NB4 (cell line): ENCODE measurements around the gene OR52E4.

ENCODE experiments used
- CTCF ChIP-seq: IDR thresholded peaks from one replicate; pipeline ENCODE4 v1.5.1; 2012; ENCODE audit warnings: low read depth, low read length
- POLR2A ChIP-seq: IDR thresholded peaks from 2 replicates; pipeline ENCODE4 v1.6.1; 2011; ENCODE audit warnings: mild to moderate bottlenecking; ENCODE audit not compliant: insufficient read length; ENCODE audit errors: extremely low read depth

- no peak for TF ChIP-seq CTCF
- TF ChIP-seq POLR2A: no peak
Observed at GRCh38 chr11:5831196-5831829, 49.1 kb upstream of the OR52E4 start.
